Chondrocyte (in vitro differentiated cells): ENCODE measurements around the gene GRIK4. TPM values are rescaled to one million over a fixed set of nuclear protein-coding genes. Genes with fewer than 3 reads are reported as not detected.

ENCODE experiments used
- DNase-seq: peaks from one replicate; pipeline ENCODE4 v3.0.0; 2021; ENCODE audit warnings: mixed read lengths, low spot score
- H3K27ac Mint-ChIP-seq: one replicate; pipeline ENCODE4 v1.8.0; 2021; ENCODE audit warnings: mild to moderate bottlenecking, moderate library complexity, mixed read lengths; ENCODE audit not compliant: unreplicated experiment
- H3K27me3 Mint-ChIP-seq: 2 replicates; pipeline ENCODE4 v1.8.0; 2021; ENCODE audit warnings: low read depth, mixed read lengths
- H3K36me3 Mint-ChIP-seq: 2 replicates; pipeline ENCODE4 v1.8.0; 2021; ENCODE audit warnings: low read depth, mixed read lengths
- H3K4me1 Mint-ChIP-seq: 2 replicates; pipeline ENCODE4 v1.8.0; 2021; ENCODE audit warnings: low read depth, mild to moderate bottlenecking, mixed read lengths
- H3K4me3 Mint-ChIP-seq: one replicate; pipeline ENCODE4 v1.8.0; 2021; ENCODE audit warnings: mild to moderate bottlenecking, moderate library complexity, mixed read lengths; ENCODE audit not compliant: unreplicated experiment
- H3K9me3 Mint-ChIP-seq: 2 replicates; pipeline ENCODE4 v1.8.0; 2021; ENCODE audit warnings: low read depth, mixed read lengths
- CTCF ChIP-seq: fragments of 200-600 bp; sonication (generic); IDR thresholded peaks from 2 replicates; pipeline ENCODE4 v1.5.0; 2021; ENCODE audit warnings: antibody characterized with exemption, mild to moderate bottlenecking, moderate library complexity
- total RNA-seq: library from RNA; stranded (reverse); gene quantifications from 3 replicates; pipeline ENCODE4 v1.2.1, GENCODE V29; 2021

GRIK4 gene
- total RNA-seq, 1 donor from 2014 or later, result 0.37 TPM

- DNase-seq, result no peak
- no peak overlapping the region for H3K4me3 Mint-ChIP-seq
- TF ChIP-seq CTCF, result no peak
- H3K27ac Mint-ChIP-seq, result no peak overlapping the region
- H3K4me1 Mint-ChIP-seq, result no peaks in the 10 kb centered on the region
- H3K27me3 Mint-ChIP-seq, result peaks cover 40% of the 10 kb centered on the region
- H3K36me3 Mint-ChIP-seq, result no peaks in the 10 kb centered on the region
- no peaks in the 10 kb centered on the region for H3K9me3 Mint-ChIP-seq
These were observed 123.7 kb downstream of the GRIK4 start for GRCh38 chr11:120635136-120635810.

GRCh38 chr11:120637131-120637530 lies 125.6 kb downstream of the GRIK4 start:
- DNase-seq, result no peak
- TF ChIP-seq CTCF, result no peak
- Mint-ChIP-seq H3K36me3 (no peaks in the 10 kb centered on the region), H3K27me3 (peaks cover 38% of the 10 kb centered on the region), H3K9me3 (no peaks in the 10 kb centered on the region), H3K4me3 (no peak overlapping the region), H3K4me1 (no peaks in the 10 kb centered on the region), H3K27ac (no peak overlapping the region)

- no peak for DNase-seq
- TF ChIP-seq CTCF, result no peak
- Mint-ChIP-seq H3K4me1 (peaks cover 4% of the 10 kb centered on the region), H3K27ac (no peak overlapping the region), H3K27me3 (peaks cover 51% of the 10 kb centered on the region), H3K9me3 (no peaks in the 10 kb centered on the region), H3K36me3 (no peaks in the 10 kb centered on the region), H3K4me3 (no peak overlapping the region)
These were observed 130.8 kb downstream of the GRIK4 start for GRCh38 chr11:120642196-120642894.

- H3K4me3 Mint-ChIP-seq, result no peak overlapping the region
- H3K27ac Mint-ChIP-seq, result no peak overlapping the region
- TF ChIP-seq CTCF, result no peak
- H3K36me3 Mint-ChIP-seq, result no peaks in the 10 kb centered on the region
- H3K27me3 Mint-ChIP-seq, result peaks cover 54% of the 10 kb centered on the region
- H3K4me1 Mint-ChIP-seq, result peaks cover 4% of the 10 kb centered on the region
- DNase-seq, result no peak
- no peaks in the 10 kb centered on the region for H3K9me3 Mint-ChIP-seq
These were observed 131.7 kb downstream of the GRIK4 start for GRCh38 chr11:120643284-120643683.

GRCh38 chr11:120645639-120646038 lies 134.1 kb downstream of the GRIK4 start:
- H3K27me3 Mint-ChIP-seq, result peaks cover 64% of the 10 kb centered on the region
- TF ChIP-seq CTCF, result no peak
- H3K27ac Mint-ChIP-seq, result no peak overlapping the region
- H3K9me3 Mint-ChIP-seq, result no peaks in the 10 kb centered on the region
- no peak for DNase-seq
- H3K36me3 Mint-ChIP-seq, result peaks cover 2% of the 10 kb centered on the region
- peak overlapping the region; percentile 9 for H3K4me3 Mint-ChIP-seq
- H3K4me1 Mint-ChIP-seq, result peaks cover 4% of the 10 kb centered on the region
